Measurements from ENCODE around the gene MISP. TPM values are rescaled to one million over a fixed set of nuclear protein-coding genes. Genes with fewer than 3 reads are reported as not detected.

The MISP gene
- total RNA-seq, 8 experiments from 2014 or later = 0.13 to 0.61 (median 0.28) TPM

GRCh38 chr19:782878-783668, 32.2 kb downstream of the MISP start:
- peak overlapping the region in 1 of 2 donors; percentile 21 for H3K27ac ChIP-seq

DNA sequence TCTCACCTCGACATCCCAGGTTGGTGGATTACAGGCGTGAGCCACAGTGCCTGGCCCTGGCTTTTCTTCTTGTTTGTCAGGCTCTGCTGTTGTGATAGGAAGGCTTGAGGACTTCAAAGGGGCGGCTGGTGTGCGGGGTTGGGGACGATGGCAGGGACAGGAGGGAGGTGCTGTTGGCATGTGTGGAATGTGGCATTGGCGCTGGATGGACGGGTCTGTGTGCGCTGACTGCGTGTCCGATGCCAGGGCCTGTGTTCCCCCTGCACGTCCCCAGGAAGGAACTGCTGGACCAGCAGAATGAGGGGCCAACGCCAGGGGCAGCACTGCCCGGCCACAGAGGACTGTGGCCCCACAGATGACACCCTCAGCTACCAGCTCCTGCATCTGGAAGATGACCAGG, 33.6 kb downstream of the MISP start:
- no peak for ATAC-seq (replicated peaks in 6 of 8)
- peaks cover 22 to 30% of the 10 kb centered on the region in 2 donors for H3K4me1 ChIP-seq (replicated peaks in 1 of 2)
- in situ Hi-C loops (cut with MboI; ENCODE audit: low pct_unique_long_range_greater_than_20kb in 2 of 9, low sequenced_read_pairs in 9 of 9, unreplicated experiment in 9 of 9) = no loop called here
- no peak overlapping the region for H3K4me3 ChIP-seq
- 80 to 98% (median 90%) methylated on average over 2 to 9 of the region's 13 CpGs; no CpG with 5 or more reads in 5 of the 10 experiments for WGBS, 10 experiments
- H3K27ac ChIP-seq = no peak overlapping the region

More at GRCh38 chr19:782878-783668, 32.2 kb downstream of the MISP start:
- 40 to 94% (median 82%) methylated on average over 2 to 21 of the region's 30 CpGs; no CpG with 5 or more reads in 1 of the 10 experiments for WGBS, 10 experiments
- in situ Hi-C loops (cut with MboI; ENCODE audit: low pct_unique_long_range_greater_than_20kb in 2 of 9, low sequenced_read_pairs in 9 of 9, unreplicated experiment in 9 of 9) = no loop called here
- peaks cover 7 to 16% of the 10 kb centered on the region in 2 donors for H3K4me1 ChIP-seq (replicated peaks in 1 of 2)
- no peak for ATAC-seq (replicated peaks in 6 of 8)
- no peak overlapping the region for H3K4me3 ChIP-seq

- no peak for ATAC-seq (replicated peaks in 6 of 8)
- WGBS, 10 experiments = 77 to 100% (median 87%) methylated on average over 1 to 7 of the region's 16 CpGs; no CpG with 5 or more reads in 4 of the 10 experiments
- in situ Hi-C loops (cut with MboI; ENCODE audit: low pct_unique_long_range_greater_than_20kb in 2 of 9, low sequenced_read_pairs in 9 of 9, unreplicated experiment in 9 of 9) = no loop called here
- Histone ChIP-seq H3K27ac (peak overlapping the region; percentile 30 to 82), H3K4me1 (replicated peaks in 1 of 2) (peaks cover 26 to 30% of the 10 kb centered on the region in 2 donors), H3K4me3 (no peak overlapping the region)
Measured at GRCh38 chr19:787536-787935, 36.6 kb downstream of the MISP start.

DNA sequence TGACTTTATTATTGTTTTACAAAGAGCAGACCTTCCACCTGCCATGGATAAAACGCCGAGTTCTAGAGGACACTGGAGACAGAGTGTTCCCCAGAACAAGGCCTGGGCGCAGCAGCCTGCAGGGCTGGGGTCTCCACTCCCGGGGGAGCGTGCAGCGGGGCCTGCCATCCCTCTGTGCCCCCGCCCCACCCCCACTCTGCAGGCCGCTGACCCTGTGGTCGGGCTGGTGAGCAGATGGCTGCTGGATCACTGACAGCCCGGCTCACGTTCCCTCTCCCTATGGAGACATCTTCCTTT, 37.7 kb downstream of the MISP start:
- WGBS, 10 experiments = 20% methylated on average over 2 of the region's 11 CpGs; no CpG with 5 or more reads in 9 of the 10 experiments
- in situ Hi-C loops (cut with MboI; ENCODE audit: low pct_unique_long_range_greater_than_20kb in 2 of 9, low sequenced_read_pairs in 9 of 9, unreplicated experiment in 9 of 9) = no loop called here
- Histone ChIP-seq H3K27ac (peak overlapping the region; percentile 82 to 91), H3K4me3 (no peak overlapping the region), H3K4me1 (replicated peaks in 1 of 2) (peaks cover 25 to 26% of the 10 kb centered on the region in 2 donors)
- ATAC-seq (replicated peaks in 6 of 8) = no peak

- in situ Hi-C loops (cut with MboI; ENCODE audit: low pct_unique_long_range_greater_than_20kb in 2 of 9, low sequenced_read_pairs in 9 of 9, unreplicated experiment in 9 of 9) = no loop called here
- peak overlapping the region; percentile 82 to 91 for H3K27ac ChIP-seq
- no peak overlapping the region for H3K4me3 ChIP-seq
- 22 to 57% (median 25%) methylated on average over 2 to 13 of the region's 33 CpGs; no CpG with 5 or more reads in 5 of the 10 experiments for WGBS, 10 experiments
- H3K4me1 ChIP-seq (replicated peaks in 1 of 2) = peaks cover 25 to 26% of the 10 kb centered on the region in 2 donors
- peak; percentile 62 to 85 (median 74) for ATAC-seq (replicated peaks in 6 of 8)
Measured at GRCh38 chr19:788983-789700, 38.2 kb downstream of the MISP start.

DNA sequence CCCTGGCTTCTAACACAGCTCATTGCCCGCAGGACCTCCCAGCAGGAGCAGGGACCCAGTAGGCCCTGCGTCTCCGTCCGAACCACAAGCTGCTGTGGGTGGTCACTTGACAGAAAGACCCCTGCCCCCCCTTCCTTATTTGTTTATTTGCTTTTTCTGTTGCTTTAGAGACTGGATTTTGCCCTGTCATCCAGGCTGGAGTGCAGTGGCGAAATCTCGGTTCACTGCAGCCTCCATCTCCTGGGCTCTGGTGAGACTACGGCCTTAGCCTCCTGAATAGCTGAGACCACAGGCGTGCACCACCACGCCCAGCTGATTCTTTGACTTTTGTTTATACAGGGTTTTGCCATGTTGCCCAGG, 38.8 kb downstream of the MISP start:
- in situ Hi-C loops (cut with MboI; ENCODE audit: low pct_unique_long_range_greater_than_20kb in 2 of 9, low sequenced_read_pairs in 9 of 9, unreplicated experiment in 9 of 9) = no loop called here
- Histone ChIP-seq H3K4me3 (no peak overlapping the region), H3K27ac (peak overlapping the region; percentile 82 to 91), H3K4me1 (replicated peaks in 1 of 2) (peaks cover 25 to 26% of the 10 kb centered on the region in 2 donors)
- peak in 1 of 8 experiments; percentile 12 for ATAC-seq (replicated peaks in 6 of 8)
- 58 to 100% (median 89%) methylated on average over 1 to 6 of the region's 9 CpGs; no CpG with 5 or more reads in 2 of the 10 experiments for WGBS, 10 experiments

GRCh38 chr19:791007-791566, 40.2 kb downstream of the MISP start:
- ATAC-seq (replicated peaks in 6 of 8) = no peak
- peaks cover 25 to 26% of the 10 kb centered on the region in 2 donors for H3K4me1 ChIP-seq (replicated peaks in 1 of 2)
- WGBS, 10 experiments = 90 to 100% (median 96%) methylated on average over 1 to 11 of the region's 26 CpGs; no CpG with 5 or more reads in 5 of the 10 experiments
- in situ Hi-C loops (cut with MboI; ENCODE audit: low pct_unique_long_range_greater_than_20kb in 2 of 9, low sequenced_read_pairs in 9 of 9, unreplicated experiment in 9 of 9) = no loop called here
- H3K4me3 ChIP-seq = no peak overlapping the region
- H3K27ac ChIP-seq = no peak overlapping the region

GRCh38 chr19:791567-792305, 40.8 kb downstream of the MISP start:
- no peak for ATAC-seq (replicated peaks in 6 of 8)
- 8 to 100% methylated on average over 1 to 2 of the region's 8 CpGs; no CpG with 5 or more reads in 8 of the 10 experiments for WGBS, 10 experiments
- Histone ChIP-seq H3K4me3 (no peak overlapping the region), H3K4me1 (replicated peaks in 1 of 2) (peaks cover 26 to 28% of the 10 kb centered on the region in 2 donors), H3K27ac (no peak overlapping the region)
- in situ Hi-C loops (cut with MboI; ENCODE audit: low pct_unique_long_range_greater_than_20kb in 2 of 9, low sequenced_read_pairs in 9 of 9, unreplicated experiment in 9 of 9) = no loop called here

DNA sequence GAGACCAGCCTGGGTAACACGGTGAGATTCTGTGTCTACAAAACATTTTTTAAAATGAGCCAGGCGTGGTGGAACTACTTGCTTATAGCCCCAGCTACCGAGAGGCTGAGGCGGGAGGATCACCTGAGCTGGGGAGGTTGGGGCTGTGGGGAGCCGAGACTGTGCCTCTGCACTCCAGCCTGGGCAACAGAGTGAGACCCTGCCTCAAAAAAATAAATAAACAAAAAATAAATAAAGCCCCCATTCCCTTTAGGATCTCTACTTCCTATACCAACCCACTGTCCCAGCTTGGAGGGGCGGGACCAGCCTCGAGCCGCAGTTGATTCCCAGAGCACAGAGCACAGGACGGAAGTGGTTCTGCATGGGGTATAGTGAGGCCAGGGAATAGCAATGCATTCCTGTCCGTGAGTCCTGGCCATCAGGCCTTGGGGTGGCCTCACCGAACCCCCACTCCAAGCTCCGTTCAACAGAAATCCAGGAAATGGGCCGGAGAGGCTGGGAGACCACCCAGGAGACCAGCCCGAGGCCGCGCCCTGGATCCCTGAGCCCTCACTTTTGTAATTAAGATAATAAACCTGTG, 41.5 kb downstream of the MISP start:
- in situ Hi-C loops (cut with MboI; ENCODE audit: low pct_unique_long_range_greater_than_20kb in 2 of 9, low sequenced_read_pairs in 9 of 9, unreplicated experiment in 9 of 9) = no loop called here
- Histone ChIP-seq H3K4me3 (no peak overlapping the region), H3K4me1 (replicated peaks in 1 of 2) (peaks cover 25 to 28% of the 10 kb centered on the region in 2 donors), H3K27ac (no peak overlapping the region)
- no peak for ATAC-seq (replicated peaks in 6 of 8)
- WGBS, 10 experiments = 60 to 100% (median 86%) methylated on average over 1 to 7 of the region's 16 CpGs; no CpG with 5 or more reads in 4 of the 10 experiments

- Histone ChIP-seq H3K4me3 (no peak overlapping the region), H3K4me1 (replicated peaks in 1 of 2) (peaks cover 14 to 17% of the 10 kb centered on the region in 2 donors), H3K27ac (no peak overlapping the region)
- in situ Hi-C loops (cut with MboI; ENCODE audit: low pct_unique_long_range_greater_than_20kb in 2 of 9, low sequenced_read_pairs in 9 of 9, unreplicated experiment in 9 of 9) = no loop called here
- WGBS, 10 experiments = 83 to 100% (median 90%) methylated on average over 1 to 8 of the region's 12 CpGs; no CpG with 5 or more reads in 5 of the 10 experiments
- no peak for ATAC-seq (replicated peaks in 6 of 8)
Measured at GRCh38 chr19:793806-794205, 42.9 kb downstream of the MISP start.

DNA sequence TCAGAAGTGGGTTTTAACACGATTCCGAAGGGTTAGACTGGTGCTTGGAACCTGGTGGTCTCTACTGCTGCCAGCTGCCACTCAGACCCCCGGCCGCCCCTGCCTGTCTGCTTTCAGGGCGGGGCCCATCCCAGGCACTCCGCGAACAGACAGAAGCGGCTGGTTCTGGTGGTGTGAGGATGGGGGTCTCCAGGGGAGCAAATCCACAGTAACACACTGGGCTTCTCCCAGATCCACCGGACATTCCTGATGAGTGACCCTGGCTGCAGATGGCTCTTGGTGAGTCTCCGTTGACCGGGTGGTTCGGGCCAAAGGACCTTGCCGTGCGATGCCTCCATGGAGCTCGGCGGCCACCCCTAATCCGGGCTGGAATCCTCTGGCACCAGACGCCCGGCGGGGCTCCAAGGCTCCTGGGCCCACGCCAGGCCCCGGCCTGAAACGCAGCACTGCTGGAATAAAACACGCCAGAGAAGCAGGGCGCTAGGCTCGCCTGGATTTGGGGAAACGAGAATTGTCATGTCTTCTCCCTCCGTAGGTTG, 44.2 kb downstream of the MISP start:
- in situ Hi-C loops (cut with MboI; ENCODE audit: low pct_unique_long_range_greater_than_20kb in 2 of 9, low sequenced_read_pairs in 9 of 9, unreplicated experiment in 9 of 9) = no loop called here
- Histone ChIP-seq H3K4me1 (replicated peaks in 1 of 2) (peaks cover 16 to 17% of the 10 kb centered on the region in 2 donors), H3K27ac (no peak overlapping the region)

More for the DNA sequence above, 44.2 kb downstream of the MISP start:
- WGBS, 10 experiments = 29 to 100% (median 60%) methylated on average over 1 to 8 of the region's 28 CpGs; no CpG with 5 or more reads in 5 of the 10 experiments
- no peak overlapping the region for H3K4me3 ChIP-seq
- no peak for ATAC-seq (replicated peaks in 6 of 8)
